Neutrophil (primary cell): ENCODE data around the gene ATP9A.

ENCODE experiments used
- H3K27ac ChIP-seq: fragments of 200-600 bp; sonication (generic); 2 replicates; pipeline ENCODE4 v1.5.1; 2016; ENCODE audit warnings: mild to moderate bottlenecking, moderate library complexity
- H3K27me3 ChIP-seq: fragments of 200-600 bp; sonication (generic); 2 replicates; pipeline ENCODE4 v1.6.0; 2016; ENCODE audit warnings: mild to moderate bottlenecking
- H3K36me3 ChIP-seq: fragments of 200-600 bp; sonication (generic); 2 replicates; pipeline ENCODE4 v1.5.1; 2017
- H3K4me1 ChIP-seq, 2 experiments: fragments of 200-600 bp in 1 of 2; sonication (generic) in 1 of 2; 1 replicate in 1 of 2; 2 replicates in 1 of 2; pipeline versions ENCODE4 v1.5.1 to v1.6.1; 2013 to 2016; ENCODE audit warnings: low read depth in 1 of 2, low read length in 1 of 2, mild to moderate bottlenecking in 1 of 2, moderate library complexity in 1 of 2; ENCODE audit not compliant: control insufficient read depth in 1 of 2, insufficient read depth in 1 of 2
- H3K4me3 ChIP-seq, 2 experiments: fragments of 200-600 bp in 1 of 2; sonication (generic) in 1 of 2; 1 replicate in 1 of 2; 2 replicates in 1 of 2; pipeline ENCODE4 v1.5.1; 2013 to 2016; ENCODE audit warnings: low read depth in 1 of 2, low read length in 1 of 2, mild to moderate bottlenecking in 1 of 2, moderate library complexity in 1 of 2
- H3K9me3 ChIP-seq: fragments of 200-600 bp; sonication (generic); 2 replicates; pipeline ENCODE4 v1.5.1; 2016
- CTCF ChIP-seq: fragments of 200-600 bp; sonication (generic); IDR thresholded peaks from 2 replicates; pipeline ENCODE4 v1.5.1; 2016; ENCODE audit warnings: antibody characterized with exemption

ATP9A gene

GRCh38 chr20:51639206-51639832 lies 128.9 kb downstream of the ATP9A start:
- H3K36me3 ChIP-seq, result no peaks in the 10 kb centered on the region
- peak; percentile 61 for TF ChIP-seq CTCF
- H3K9me3 ChIP-seq, result no peaks in the 10 kb centered on the region
- no peaks in the 10 kb centered on the region for H3K4me1 ChIP-seq
- H3K27ac ChIP-seq, result no peak overlapping the region
- no peaks in the 10 kb centered on the region for H3K27me3 ChIP-seq
- no peak overlapping the region for H3K4me3 ChIP-seq

GRCh38 chr20:51637241-51637640 lies 130.9 kb downstream of the ATP9A start:
- no peak overlapping the region for H3K27ac ChIP-seq
- H3K36me3 ChIP-seq, result no peaks in the 10 kb centered on the region
- H3K4me1 ChIP-seq, result no peaks in the 10 kb centered on the region
- TF ChIP-seq CTCF, result no peak
- H3K4me3 ChIP-seq, result no peak overlapping the region
- no peaks in the 10 kb centered on the region for H3K9me3 ChIP-seq
- H3K27me3 ChIP-seq, result peaks cover 3% of the 10 kb centered on the region

GRCh38 chr20:51636123-51636522 lies 132.1 kb downstream of the ATP9A start:
- Histone ChIP-seq H3K9me3 (no peaks in the 10 kb centered on the region), H3K36me3 (no peaks in the 10 kb centered on the region), H3K27ac (no peak overlapping the region), H3K27me3 (peaks cover 14% of the 10 kb centered on the region), H3K4me1 (no peaks in the 10 kb centered on the region), H3K4me3 (no peak overlapping the region)
- TF ChIP-seq CTCF, result no peak

DNA sequence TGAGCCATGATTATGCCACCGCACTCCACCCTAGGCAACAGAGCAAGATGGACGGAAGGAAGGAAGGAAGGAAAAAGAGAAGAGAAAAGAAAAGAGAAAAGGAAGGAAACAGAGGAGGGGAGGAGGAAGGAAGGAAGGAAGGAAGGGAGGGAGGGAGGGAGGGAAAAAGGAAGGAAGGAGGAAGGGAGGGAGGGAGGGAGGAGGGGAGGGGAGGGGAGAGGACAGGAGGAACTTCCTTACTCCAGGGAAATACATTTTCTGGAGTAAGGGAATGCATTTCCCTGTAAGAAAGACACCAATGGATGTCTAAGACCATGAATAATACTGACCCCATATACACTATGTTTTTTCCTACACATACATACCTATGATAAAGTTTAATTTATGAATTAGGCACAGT lies 132.5 kb downstream of the ATP9A start:
- Histone ChIP-seq H3K27ac (no peak overlapping the region), H3K9me3 (no peaks in the 10 kb centered on the region), H3K4me3 (no peak overlapping the region), H3K36me3 (no peaks in the 10 kb centered on the region), H3K27me3 (peaks cover 18% of the 10 kb centered on the region), H3K4me1 (no peaks in the 10 kb centered on the region)
- no peak for TF ChIP-seq CTCF

- no peaks in the 10 kb centered on the region for H3K36me3 ChIP-seq
- no peak overlapping the region for H3K4me3 ChIP-seq
- H3K27ac ChIP-seq, result no peak overlapping the region
- no peaks in the 10 kb centered on the region for H3K9me3 ChIP-seq
- H3K27me3 ChIP-seq, result peaks cover 26% of the 10 kb centered on the region
- TF ChIP-seq CTCF, result no peak
- no peaks in the 10 kb centered on the region for H3K4me1 ChIP-seq
Observed at GRCh38 chr20:51634877-51635276, 133.3 kb downstream of the ATP9A start.
